CD1c-positive myeloid dendritic cell (primary cell): ENCODE data around the gene TBC1D3I.

ENCODE experiments used
- DNase-seq: peaks from one replicate; pipeline ENCODE4 v3.0.0-alpha.2; 2016; ENCODE audit errors: extremely low spot score

TBC1D3I gene

DNA sequence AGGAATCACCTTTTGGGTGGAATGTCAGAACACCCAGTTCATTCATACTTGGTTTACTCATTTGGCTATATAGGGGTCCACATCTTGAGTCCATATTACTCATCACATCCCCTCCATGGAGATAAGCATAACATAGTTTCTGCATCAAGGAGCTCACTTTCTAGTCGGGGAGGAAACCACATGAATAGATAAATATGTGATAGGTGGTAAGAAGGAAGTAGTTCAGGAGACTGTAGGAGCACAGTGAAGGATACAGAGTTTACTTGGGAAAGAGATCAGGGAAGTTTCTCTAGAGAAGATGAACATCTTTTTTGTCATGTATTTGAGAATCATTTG, 57.9 kb downstream of the TBC1D3I start:
- DNase-seq, result peak; percentile 39

DNA sequence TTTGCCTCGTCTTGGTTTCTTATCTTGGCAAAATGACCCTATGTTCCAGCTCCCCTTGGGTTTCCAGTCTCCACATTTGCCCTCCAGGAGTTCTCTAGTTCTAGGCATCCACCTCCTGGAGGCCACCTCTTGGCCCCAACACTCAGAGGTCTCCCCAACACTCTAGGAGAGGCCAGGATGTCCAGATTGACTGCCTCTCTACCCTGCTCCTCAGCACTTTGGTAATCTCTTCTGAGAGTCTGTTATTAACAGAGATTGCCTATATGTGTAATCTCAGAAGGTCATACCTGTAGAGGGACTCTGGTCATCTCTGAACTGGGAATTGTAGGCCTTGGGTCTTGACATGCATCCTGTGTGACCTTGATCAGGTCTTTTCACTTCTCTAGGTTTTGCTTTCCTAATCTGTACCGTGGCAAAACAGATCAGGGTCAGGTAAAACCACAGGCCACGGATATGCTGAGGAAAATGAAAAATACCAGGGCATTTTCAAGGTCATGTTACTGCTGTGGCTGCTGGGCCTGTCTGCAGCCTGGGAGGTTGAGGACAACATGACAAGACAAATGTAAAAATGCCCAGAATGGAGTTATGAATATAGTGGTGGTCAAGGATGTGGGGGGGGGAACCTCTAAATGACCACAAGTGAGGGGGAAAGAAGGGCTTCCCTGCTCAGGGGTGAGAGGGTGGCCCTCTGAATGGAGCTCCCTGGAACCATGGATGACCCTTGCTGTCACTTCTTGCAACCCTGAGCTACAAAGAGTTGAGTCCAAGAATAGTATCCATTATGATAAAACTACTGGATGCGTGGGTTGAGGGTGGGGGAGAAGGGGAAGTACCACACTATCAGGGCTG, 58.5 kb downstream of the TBC1D3I start:
- DNase-seq, result peak; percentile 37

DNA sequence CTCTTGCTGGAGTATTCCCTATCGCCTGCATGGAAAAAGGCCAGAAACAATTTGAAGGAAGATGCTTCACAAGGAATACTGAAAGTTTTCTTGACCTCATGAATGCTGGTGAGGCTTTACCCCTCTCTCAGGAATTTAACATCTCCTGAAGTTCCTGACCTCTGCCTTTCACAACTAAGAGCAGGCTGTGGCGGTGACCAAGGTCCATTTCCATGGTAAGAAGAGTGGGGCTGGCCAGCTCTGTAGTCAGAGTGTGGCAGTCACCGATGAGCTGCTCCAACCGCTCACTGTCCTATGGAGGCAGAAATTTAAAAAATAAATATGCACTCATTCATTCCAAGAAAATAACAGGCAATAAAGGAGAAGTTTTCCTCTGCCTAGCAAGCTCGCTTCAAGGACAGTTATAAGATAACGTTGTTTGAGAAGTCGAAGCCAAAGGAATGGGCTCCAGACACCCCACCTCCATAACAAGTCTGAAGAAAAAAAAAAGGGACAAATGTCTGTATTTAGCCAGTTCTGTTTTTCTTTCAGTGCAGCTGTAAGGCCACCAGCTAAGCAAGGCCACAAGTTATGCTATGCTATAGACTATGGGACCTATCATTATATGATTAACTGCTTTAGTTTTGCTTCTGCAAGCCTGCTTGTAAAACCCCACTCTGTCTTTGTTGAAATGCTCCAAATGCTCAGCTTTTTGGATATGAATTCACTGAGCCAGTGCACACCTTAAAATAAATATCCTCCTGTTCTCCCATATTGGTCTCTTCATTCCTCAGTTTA, 59.5 kb downstream of the TBC1D3I start:
- DNase-seq, result no peak
